Thymus (tissue), 11 donors: Measurements from ENCODE around the gene CDH4. TPM values are rescaled to one million over a fixed set of nuclear protein-coding genes. Genes with fewer than 3 reads are reported as not detected.

Source experiments
- DNase-seq, 9 donors: peaks; one replicate each; pipeline ENCODE4 v3.0.0-alpha.2; 2013; ENCODE audit warnings: low spot score in 9 of 9, low read depth in 6 of 9, missing footprints in 1 of 9
- H3K27ac ChIP-seq, 2 donors: one replicate each; pipeline ENCODE4 v1.5.1; 2013; ENCODE audit warnings: control low read depth in 1 of 2, low read depth in 1 of 2, low read length in 1 of 2, mild to moderate bottlenecking in 1 of 2, moderate library complexity in 1 of 2
- H3K27me3 ChIP-seq, 2 donors: one replicate each; pipeline ENCODE4 v1.5.1; 2013; ENCODE audit warnings: low read length in 1 of 2; ENCODE audit not compliant: control insufficient read depth in 2 of 2, insufficient read depth in 1 of 2
- H3K36me3 ChIP-seq, 2 donors: one replicate each; pipeline ENCODE4 v1.5.1; 2013; ENCODE audit warnings: low read length in 1 of 2, mild to moderate bottlenecking in 1 of 2, moderate library complexity in 1 of 2; ENCODE audit not compliant: control insufficient read depth in 2 of 2, insufficient read depth in 2 of 2
- H3K4me1 ChIP-seq, 2 donors: one replicate each; pipeline ENCODE4 v1.5.1; 2013; ENCODE audit warnings: low read length in 2 of 2; ENCODE audit not compliant: control insufficient read depth in 2 of 2, insufficient read depth in 2 of 2
- H3K4me3 ChIP-seq, 2 donors: one replicate each; pipeline ENCODE4 v1.5.1; 2013; ENCODE audit warnings: low read length in 2 of 2, control low read depth in 1 of 2, mild to moderate bottlenecking in 1 of 2
- H3K9me3 ChIP-seq, 2 donors: one replicate each; pipeline ENCODE4 v1.5.1; 2013; ENCODE audit warnings: low read length in 1 of 2, mild to moderate bottlenecking in 1 of 2; ENCODE audit not compliant: control insufficient read depth in 2 of 2, insufficient read depth in 1 of 2
- WGBS: extraction: QIAGEN DNeasy Blood & Tissue Kit; methylation state at CpG from one replicate; pipeline ENCODE4 v1.1.7; 2013; 5-methylcytosine and 5-hydroxymethylcytosine counted together
- polyA plus RNA-seq: library from polyadenylated mRNA; stranded (reverse); fragments of 200-250 nt; gene quantifications from one replicate; pipeline ENCODE4 v1.2.3, GENCODE V29; 2013
- total RNA-seq: library from RNA; stranded (reverse); fragments of 120-200 nt; gene quantifications from one replicate; pipeline ENCODE4 v1.2.4, GENCODE V29; 2013
- donor health status: healthy.

CDH4 gene
- total and polyA plus RNA-seq, 2 donors = 0.34 to 0.61 TPM

GRCh38 chr20:61954276-61955021 lies 702.4 kb downstream of the CDH4 start:
- WGBS = 81% methylated on average over 16 of the region's 16 CpGs

GRCh38 chr20:61955668-61956395 lies 703.8 kb downstream of the CDH4 start:
- Histone ChIP-seq H3K36me3 (no peaks in the 10 kb centered on the region), H3K27me3 (peaks cover 0 to 2% of the 10 kb centered on the region in 2 donors), H3K4me1 (no peaks in the 10 kb centered on the region), H3K4me3 (no peak overlapping the region), H3K27ac (no peak overlapping the region), H3K9me3 (no peaks in the 10 kb centered on the region)
- no peak for DNase-seq
- 91% methylated on average over 6 of the region's 6 CpGs for WGBS

More at GRCh38 chr20:61954276-61955021, 702.4 kb downstream of the CDH4 start:
- Histone ChIP-seq H3K4me3 (no peak overlapping the region), H3K27ac (no peak overlapping the region), H3K9me3 (no peaks in the 10 kb centered on the region), H3K4me1 (no peaks in the 10 kb centered on the region), H3K36me3 (no peaks in the 10 kb centered on the region), H3K27me3 (peaks cover 0 to 2% of the 10 kb centered on the region in 2 donors)
- no peak for DNase-seq

- no peaks in the 10 kb centered on the region for H3K36me3 ChIP-seq
- DNase-seq = no peak
- no peak overlapping the region for H3K27ac ChIP-seq
- H3K9me3 ChIP-seq = no peaks in the 10 kb centered on the region
- H3K4me1 ChIP-seq = no peaks in the 10 kb centered on the region
- peaks cover 0 to 2% of the 10 kb centered on the region in 2 donors for H3K27me3 ChIP-seq
- no peak overlapping the region for H3K4me3 ChIP-seq
- 78% methylated on average over 12 of the region's 12 CpGs for WGBS
Measured at GRCh38 chr20:61956396-61957342, 704.6 kb downstream of the CDH4 start.

GRCh38 chr20:61957961-61958715 lies 706.1 kb downstream of the CDH4 start:
- 92% methylated on average over 12 of the region's 12 CpGs for WGBS
- no peak overlapping the region for H3K4me3 ChIP-seq
- no peaks in the 10 kb centered on the region for H3K9me3 ChIP-seq
- H3K27me3 ChIP-seq = peaks cover 0 to 3% of the 10 kb centered on the region in 2 donors
- DNase-seq = no peak
- no peak overlapping the region for H3K27ac ChIP-seq
- no peaks in the 10 kb centered on the region for H3K4me1 ChIP-seq
- H3K36me3 ChIP-seq = no peaks in the 10 kb centered on the region

GRCh38 chr20:61958773-61959700 lies 707.0 kb downstream of the CDH4 start:
- no peaks in the 10 kb centered on the region for H3K4me1 ChIP-seq
- peaks cover 0 to 6% of the 10 kb centered on the region in 2 donors for H3K27me3 ChIP-seq
- no peak for DNase-seq
- 83% methylated on average over 22 of the region's 22 CpGs for WGBS
- no peak overlapping the region for H3K4me3 ChIP-seq
- H3K27ac ChIP-seq = no peak overlapping the region
- no peaks in the 10 kb centered on the region for H3K36me3 ChIP-seq
- no peaks in the 10 kb centered on the region for H3K9me3 ChIP-seq

- DNase-seq = no peak
Measured at GRCh38 chr20:61960836-61961235, 708.8 kb downstream of the CDH4 start.

GRCh38 chr20:61963149-61963548 lies 711.1 kb downstream of the CDH4 start:
- no peaks in the 10 kb centered on the region for H3K9me3 ChIP-seq
- no peak overlapping the region for H3K4me3 ChIP-seq
- WGBS = 78% methylated on average over 9 of the region's 9 CpGs
- no peaks in the 10 kb centered on the region for H3K4me1 ChIP-seq
- peaks cover 8 to 31% of the 10 kb centered on the region in 2 donors for H3K27me3 ChIP-seq
- no peak for DNase-seq
- H3K36me3 ChIP-seq = no peaks in the 10 kb centered on the region
- no peak overlapping the region for H3K27ac ChIP-seq

More at GRCh38 chr20:61960836-61961235, 708.8 kb downstream of the CDH4 start:
- Histone ChIP-seq H3K4me3 (no peak overlapping the region), H3K27ac (no peak overlapping the region), H3K9me3 (no peaks in the 10 kb centered on the region), H3K27me3 (peaks cover 8 to 19% of the 10 kb centered on the region in 2 donors), H3K4me1 (no peaks in the 10 kb centered on the region), H3K36me3 (no peaks in the 10 kb centered on the region)
- WGBS = 96% methylated on average over 12 of the region's 12 CpGs
